ENCODE data around the gene PDE4A. TPM values are rescaled to one million over a fixed set of nuclear protein-coding genes. Genes with fewer than 3 reads are reported as not detected.

PDE4A gene
- polyA plus RNA-seq, 3 donors = 4.7 to 14.8 (median 5.8) TPM

- Histone ChIP-seq H3K27ac (ENCODE audit: low read depth in 1 of 2, low read length in 2 of 2) (no peak overlapping the region), H3K4me2 (replicated peaks; ENCODE audit: extremely low read depth, low read length, poor library complexity, severe bottlenecking) (no peak overlapping the region), H4K20me1 (ENCODE audit: insufficient read depth, low read length) (peaks cover 2% of the 10 kb centered on the region), H2AFZ (ENCODE audit: insufficient read depth, low read depth, low read length, poor library complexity, severe bottlenecking) (no peak overlapping the region), H3K27me3 (ENCODE audit: control insufficient read depth in 2 of 2, insufficient read depth in 2 of 2, low read length in 2 of 2) (no peaks in the 10 kb centered on the region), H3K4me3 (replicated peaks in 1 of 3; ENCODE audit: low read depth in 2 of 3, low read length in 3 of 3) (no peak overlapping the region), H3K79me2 (ENCODE audit: insufficient read depth, low read length) (no peaks in the 10 kb centered on the region), H3K9me3 (replicated peaks in 1 of 2; ENCODE audit: control insufficient read depth in 1 of 2, insufficient read depth in 1 of 2, low read length in 2 of 2) (no peaks in the 10 kb centered on the region), H3K36me3 (replicated peaks in 1 of 2; ENCODE audit: control insufficient read depth in 1 of 2, insufficient read depth in 2 of 2, low read length in 2 of 2) (peaks cover 4 to 6% of the 10 kb centered on the region in 2 donors), H3K9ac (ENCODE audit: insufficient read depth, low read length, poor library complexity, severe bottlenecking) (no peak overlapping the region), H3K4me1 (ENCODE audit: control insufficient read depth in 1 of 2, insufficient read depth in 2 of 2, low read length in 2 of 2) (no peaks in the 10 kb centered on the region)
- peak in 1 of 3 donors; percentile 10 for DNase-seq
- intact Hi-C loops (cut with micrococcal nuclease) = no loop called here
- Mint-ChIP-seq H3K36me3 (peaks cover 2 to 5% of the 10 kb centered on the region in 2 donors), H3K27ac (no peak overlapping the region), H3K4me1 (no peaks in the 10 kb centered on the region), H3K9me3 (peaks cover 0 to 2% (median 0%) of the 10 kb centered on the region in 7 donors), H3K27me3 (ENCODE audit: low read depth in 3 of 3) (peaks cover 1 to 13% (median 2%) of the 10 kb centered on the region in 3 donors), H3K4me3 (no peak overlapping the region)
- WGBS (ENCODE audit: insufficient coverage) = no CpG with 5 or more reads among the region's 6 CpGs
- peak; percentile 39 for TF ChIP-seq CTCF (IDR thresholded peaks at IDR 0.05)
Observed at GRCh38 chr19:10471909-10472308, 51.6 kb downstream of the PDE4A start.

- H3K27ac Mint-ChIP-seq = peak overlapping the region in 1 of 7 donors; percentile 64
- Histone ChIP-seq H3K4me1 (ENCODE audit: control insufficient read depth in 1 of 2, insufficient read depth in 2 of 2, low read length in 2 of 2) (no peaks in the 10 kb centered on the region), H3K36me3 (replicated peaks in 1 of 2; ENCODE audit: control insufficient read depth in 1 of 2, insufficient read depth in 2 of 2, low read length in 2 of 2) (no peaks in the 10 kb centered on the region), H3K4me2 (replicated peaks; ENCODE audit: extremely low read depth, low read length, poor library complexity, severe bottlenecking) (no peak overlapping the region), H3K27ac (ENCODE audit: low read depth in 1 of 2, low read length in 2 of 2) (no peak overlapping the region), H3K79me2 (ENCODE audit: insufficient read depth, low read length) (no peaks in the 10 kb centered on the region), H3K27me3 (ENCODE audit: control insufficient read depth in 2 of 2, insufficient read depth in 2 of 2, low read length in 2 of 2) (no peaks in the 10 kb centered on the region), H4K20me1 (ENCODE audit: insufficient read depth, low read length) (no peaks in the 10 kb centered on the region), H2AFZ (ENCODE audit: insufficient read depth, low read depth, low read length, poor library complexity, severe bottlenecking) (no peak overlapping the region), H3K9ac (ENCODE audit: insufficient read depth, low read length, poor library complexity, severe bottlenecking) (no peak overlapping the region), H3K9me3 (replicated peaks in 1 of 2; ENCODE audit: control insufficient read depth in 1 of 2, insufficient read depth in 1 of 2, low read length in 2 of 2) (no peaks in the 10 kb centered on the region), H3K4me3 (replicated peaks in 1 of 3; ENCODE audit: low read depth in 2 of 3, low read length in 3 of 3) (no peak overlapping the region)
- no peaks in the 10 kb centered on the region for H3K4me1 Mint-ChIP-seq
- no peaks in the 10 kb centered on the region for H3K36me3 Mint-ChIP-seq
- peaks cover 0 to 2% (median 0%) of the 10 kb centered on the region in 7 donors for H3K9me3 Mint-ChIP-seq
- H3K4me3 Mint-ChIP-seq = no peak overlapping the region
- H3K27me3 Mint-ChIP-seq (ENCODE audit: low read depth in 3 of 3) = peaks cover under 1 to 13% (median 2%) of the 10 kb centered on the region in 3 donors
- WGBS (ENCODE audit: insufficient coverage) = 100% methylated on average over 1 of the region's 5 CpGs
- TF ChIP-seq CTCF (IDR thresholded peaks at IDR 0.05) = no peak
- no peak for DNase-seq
- intact Hi-C loops (cut with micrococcal nuclease) = no loop called here
Observed at GRCh38 chr19:10473192-10473591, 52.9 kb downstream of the PDE4A start.
